GM19240 (cell line): ENCODE data around the gene CLCN2.
"Not testable (repeated sequence)": the region's sequence is repeated elsewhere in the genome, so short reads cannot be mapped to it uniquely, and the experiment has no call there.

Experiments
- DNase-seq: peaks from one replicate; pipeline ENCODE4 v3.0.0; 2011; ENCODE audit warnings: low spot score; ENCODE audit not compliant: insufficient read length

CLCN2 gene

GRCh38 chr3:184345317-184346144 is 15.9 kb downstream of the CLCN2 start:
- no peak for DNase-seq

GRCh38 chr3:184344579-184345316 is 16.7 kb downstream of the CLCN2 start:
- no peak for DNase-seq

GRCh38 chr3:184343200-184343876 is 18.1 kb downstream of the CLCN2 start:
- no peak for DNase-seq

- no peak for DNase-seq
These were observed 19.5 kb downstream of the CLCN2 start for GRCh38 chr3:184341925-184342324.

GRCh38 chr3:184339451-184340135 is 21.8 kb downstream of the CLCN2 start:
- not testable (repeated sequence) for DNase-seq

- DNase-seq = no peak
These were observed 22.4 kb downstream of the CLCN2 start for GRCh38 chr3:184339001-184339400.

- DNase-seq = no peak
These were observed 22.9 kb downstream of the CLCN2 start for GRCh38 chr3:184338511-184338945.

- DNase-seq = no peak
These were observed 23.4 kb downstream of the CLCN2 start for GRCh38 chr3:184337981-184338380.

GRCh38 chr3:184337399-184337714 is 24.0 kb downstream of the CLCN2 start, which contains the start of gene FAM131A:
TSS of gene FAM131A (plus strand) at chr3:184337600. CDS start at chr3:184337631, 31 bp downstream.
- DNase-seq = no peak

GRCh38 chr3:184336547-184337398 is 24.6 kb downstream of the CLCN2 start:
- DNase-seq = no peak

GRCh38 chr3:184335661-184336546 is 25.5 kb downstream of the CLCN2 start:
- peak; percentile 73 for DNase-seq

GRCh38 chr3:184335291-184335660 is 26.1 kb downstream of the CLCN2 start:
- no peak for DNase-seq

GRCh38 chr3:184334470-184335158 is 26.8 kb downstream of the CLCN2 start:
- no peak for DNase-seq

GRCh38 chr3:184333700-184334099 is 27.7 kb downstream of the CLCN2 start:
- no peak for DNase-seq

GRCh38 chr3:184333190-184333589 is 28.2 kb downstream of the CLCN2 start:
- no peak for DNase-seq

GRCh38 chr3:184332370-184333090 is 28.9 kb downstream of the CLCN2 start:
- no peak for DNase-seq

GRCh38 chr3:184328516-184328915 is 32.9 kb downstream of the CLCN2 start:
- no peak for DNase-seq

- no peak for DNase-seq
These were observed 34.2 kb downstream of the CLCN2 start for GRCh38 chr3:184327171-184327570.
